Cardiac fibroblast (primary cell): ENCODE results near the gene IFNE.

Source experiments
- DNase-seq, 2 donors: peaks; one replicate each; pipeline versions ENCODE4 v3.0.0 to v3.0.0-alpha.2; 2010; ENCODE audit warnings: low read depth in 2 of 2
- H3K4me3 ChIP-seq, 2 donors: replicated peaks in 1 of 2; 1 replicate in 1 of 2; 2 replicates in 1 of 2; pipeline ENCODE4 v1.5.1; 2011; ENCODE audit warnings: low read depth in 2 of 2, low read length in 2 of 2, mild to moderate bottlenecking in 2 of 2, moderate library complexity in 1 of 2
- TF ChIP-seq, protein P1 (sequence below): IDR thresholded peaks from one replicate; pipeline ENCODE4 v1.5.1; 2011; ENCODE audit warnings: low read depth, mild to moderate bottlenecking, low read length, inconsistent platforms

IFNE gene, protein sequence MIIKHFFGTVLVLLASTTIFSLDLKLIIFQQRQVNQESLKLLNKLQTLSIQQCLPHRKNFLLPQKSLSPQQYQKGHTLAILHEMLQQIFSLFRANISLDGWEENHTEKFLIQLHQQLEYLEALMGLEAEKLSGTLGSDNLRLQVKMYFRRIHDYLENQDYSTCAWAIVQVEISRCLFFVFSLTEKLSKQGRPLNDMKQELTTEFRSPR

DNA sequence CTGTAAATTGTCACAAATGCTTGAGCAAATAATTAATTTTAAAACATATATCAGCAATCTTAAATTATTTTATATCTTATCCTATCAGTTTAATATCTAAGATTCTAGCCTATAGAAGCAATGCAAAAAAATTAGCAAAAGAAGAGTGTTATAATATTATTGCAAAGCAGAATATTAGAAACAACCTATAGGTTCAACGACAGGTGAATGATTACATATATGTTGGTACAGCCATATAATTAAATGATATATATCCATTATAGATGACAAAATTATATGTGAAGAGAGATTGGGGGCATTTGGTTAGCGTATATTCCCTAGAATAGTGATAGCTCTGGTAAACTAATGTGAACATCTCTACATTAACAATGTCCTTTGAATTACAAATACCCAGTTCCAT is at the start of gene IFNE:
Gene IFNE (minus strand): TSS at position 101 of the 400 bp plus-strand sequence. CDS start 619 bp downstream, outside the sequence.
- no peak within 1 kb of the TSS for H3K4me3 ChIP-seq
- TF ChIP-seq, protein P1, sequence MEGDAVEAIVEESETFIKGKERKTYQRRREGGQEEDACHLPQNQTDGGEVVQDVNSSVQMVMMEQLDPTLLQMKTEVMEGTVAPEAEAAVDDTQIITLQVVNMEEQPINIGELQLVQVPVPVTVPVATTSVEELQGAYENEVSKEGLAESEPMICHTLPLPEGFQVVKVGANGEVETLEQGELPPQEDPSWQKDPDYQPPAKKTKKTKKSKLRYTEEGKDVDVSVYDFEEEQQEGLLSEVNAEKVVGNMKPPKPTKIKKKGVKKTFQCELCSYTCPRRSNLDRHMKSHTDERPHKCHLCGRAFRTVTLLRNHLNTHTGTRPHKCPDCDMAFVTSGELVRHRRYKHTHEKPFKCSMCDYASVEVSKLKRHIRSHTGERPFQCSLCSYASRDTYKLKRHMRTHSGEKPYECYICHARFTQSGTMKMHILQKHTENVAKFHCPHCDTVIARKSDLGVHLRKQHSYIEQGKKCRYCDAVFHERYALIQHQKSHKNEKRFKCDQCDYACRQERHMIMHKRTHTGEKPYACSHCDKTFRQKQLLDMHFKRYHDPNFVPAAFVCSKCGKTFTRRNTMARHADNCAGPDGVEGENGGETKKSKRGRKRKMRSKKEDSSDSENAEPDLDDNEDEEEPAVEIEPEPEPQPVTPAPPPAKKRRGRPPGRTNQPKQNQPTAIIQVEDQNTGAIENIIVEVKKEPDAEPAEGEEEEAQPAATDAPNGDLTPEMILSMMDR, result no peak
- DNase-seq, result no peak

DNA sequence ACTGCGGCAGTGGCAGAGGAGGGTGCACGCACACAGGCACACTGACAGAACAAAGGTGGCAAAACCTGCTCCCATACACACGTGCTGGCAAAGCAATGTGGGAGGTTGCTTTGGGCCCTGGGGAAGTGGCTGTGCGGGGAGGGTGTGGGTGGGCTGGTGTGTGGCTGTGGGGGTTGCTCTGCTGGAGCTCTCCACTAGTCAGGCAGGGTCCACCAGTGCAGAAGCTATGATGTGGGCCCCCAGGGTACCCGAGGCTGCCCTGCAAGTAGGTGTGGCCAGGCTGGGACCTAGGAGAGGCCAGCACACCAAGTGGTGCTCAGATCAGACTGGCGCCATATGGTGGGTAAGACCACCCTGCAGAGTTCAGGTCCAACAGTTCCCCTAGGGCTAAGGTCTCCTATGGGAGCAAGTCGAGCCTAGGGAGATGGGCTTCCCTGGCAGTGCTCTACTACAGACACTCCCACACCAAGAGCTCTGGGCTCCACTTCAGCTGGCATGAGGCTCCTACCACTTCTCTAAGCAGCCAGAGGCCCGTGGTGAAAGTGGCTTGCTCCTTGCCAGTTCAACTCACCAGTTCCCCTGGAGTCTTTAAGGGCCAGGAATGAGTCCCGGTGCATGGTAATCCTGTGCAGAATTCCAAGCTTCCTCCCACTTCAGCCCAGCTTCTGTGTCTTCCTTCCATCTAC is 46.2 kb upstream of the IFNE start:
- DNase-seq, result no peak
- TF ChIP-seq, protein P1, result no peak
- no peak overlapping the region for H3K4me3 ChIP-seq

DNA sequence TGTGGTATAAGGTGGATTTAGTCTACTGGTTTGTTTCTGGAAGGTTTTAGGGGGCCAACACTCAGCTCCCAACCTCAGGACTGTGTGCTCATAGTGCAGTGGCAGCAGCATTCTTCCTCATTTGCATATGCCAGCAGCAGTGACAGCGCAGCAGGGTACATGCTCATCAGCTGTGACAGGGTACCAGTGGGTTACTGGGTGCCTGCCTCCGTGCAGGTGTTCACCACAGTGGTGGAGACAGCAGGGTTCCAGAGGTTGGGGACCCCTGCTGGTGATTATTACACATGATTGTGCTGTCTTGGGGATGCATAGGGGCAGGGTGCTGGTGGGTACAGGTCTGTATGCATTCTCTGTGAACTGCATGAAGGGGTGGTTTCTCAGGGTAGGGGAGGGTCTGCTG is 45.5 kb upstream of the IFNE start:
- no peak overlapping the region for H3K4me3 ChIP-seq
- no peak for DNase-seq
- TF ChIP-seq, protein P1, result peak; percentile 2

DNA sequence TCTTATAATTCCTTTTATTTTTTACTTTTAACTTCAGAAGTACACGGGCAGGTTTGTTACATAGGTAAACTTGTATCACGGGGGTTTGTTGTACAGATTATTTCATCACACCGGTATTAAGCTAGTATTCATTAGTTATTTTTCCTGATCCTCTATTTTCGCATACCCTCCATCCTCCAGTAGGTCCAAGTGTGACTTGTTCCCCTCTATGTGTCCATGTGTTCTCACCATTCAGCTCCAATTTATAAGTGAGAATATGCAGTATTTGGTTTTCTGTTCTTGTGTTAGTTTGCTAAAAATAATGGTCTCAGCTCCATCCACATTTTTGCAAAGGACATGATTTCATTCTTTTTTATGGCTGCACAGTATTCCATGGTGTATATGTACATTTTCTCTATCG is 43.1 kb upstream of the IFNE start:
- TF ChIP-seq, protein P1, result no peak
- no peak overlapping the region for H3K4me3 ChIP-seq
- DNase-seq, result no peak

DNA sequence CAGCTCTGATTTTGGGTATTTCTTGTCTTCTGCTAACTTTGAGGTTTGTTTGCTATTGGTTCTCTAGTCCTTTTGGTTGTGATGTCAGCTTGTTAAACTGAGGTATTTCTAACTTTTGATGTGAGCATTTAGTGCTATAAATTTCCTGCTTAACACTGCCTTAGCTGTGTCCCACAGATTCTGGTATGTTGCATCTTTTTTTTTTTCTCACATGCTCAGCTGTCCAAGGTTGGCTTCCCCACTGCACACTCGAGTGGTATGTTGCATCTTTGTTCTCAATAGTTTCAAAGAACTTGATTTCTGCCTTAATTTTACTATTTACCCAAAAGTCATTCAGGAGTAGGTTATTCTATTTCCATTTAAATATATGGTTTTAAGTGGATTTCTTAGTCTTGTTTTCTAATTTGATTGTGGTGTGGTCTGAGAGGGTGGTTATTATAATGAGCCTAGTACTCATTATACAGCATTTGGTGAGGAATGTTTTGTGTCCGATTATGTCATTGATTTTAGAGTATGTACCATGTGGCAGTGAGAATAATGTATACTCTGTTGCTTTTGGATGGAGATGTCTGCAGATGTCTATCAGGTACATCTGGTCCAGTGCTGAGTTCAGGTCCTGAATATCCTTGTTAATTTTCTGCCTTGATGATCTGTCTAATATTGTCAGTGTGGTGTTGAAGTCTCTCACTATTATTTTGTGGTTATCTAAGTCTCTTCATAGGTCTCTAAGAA is 42.2 kb upstream of the IFNE start:
- DNase-seq, result no peak
- TF ChIP-seq, protein P1, result no peak
- H3K4me3 ChIP-seq, result no peak overlapping the region

DNA sequence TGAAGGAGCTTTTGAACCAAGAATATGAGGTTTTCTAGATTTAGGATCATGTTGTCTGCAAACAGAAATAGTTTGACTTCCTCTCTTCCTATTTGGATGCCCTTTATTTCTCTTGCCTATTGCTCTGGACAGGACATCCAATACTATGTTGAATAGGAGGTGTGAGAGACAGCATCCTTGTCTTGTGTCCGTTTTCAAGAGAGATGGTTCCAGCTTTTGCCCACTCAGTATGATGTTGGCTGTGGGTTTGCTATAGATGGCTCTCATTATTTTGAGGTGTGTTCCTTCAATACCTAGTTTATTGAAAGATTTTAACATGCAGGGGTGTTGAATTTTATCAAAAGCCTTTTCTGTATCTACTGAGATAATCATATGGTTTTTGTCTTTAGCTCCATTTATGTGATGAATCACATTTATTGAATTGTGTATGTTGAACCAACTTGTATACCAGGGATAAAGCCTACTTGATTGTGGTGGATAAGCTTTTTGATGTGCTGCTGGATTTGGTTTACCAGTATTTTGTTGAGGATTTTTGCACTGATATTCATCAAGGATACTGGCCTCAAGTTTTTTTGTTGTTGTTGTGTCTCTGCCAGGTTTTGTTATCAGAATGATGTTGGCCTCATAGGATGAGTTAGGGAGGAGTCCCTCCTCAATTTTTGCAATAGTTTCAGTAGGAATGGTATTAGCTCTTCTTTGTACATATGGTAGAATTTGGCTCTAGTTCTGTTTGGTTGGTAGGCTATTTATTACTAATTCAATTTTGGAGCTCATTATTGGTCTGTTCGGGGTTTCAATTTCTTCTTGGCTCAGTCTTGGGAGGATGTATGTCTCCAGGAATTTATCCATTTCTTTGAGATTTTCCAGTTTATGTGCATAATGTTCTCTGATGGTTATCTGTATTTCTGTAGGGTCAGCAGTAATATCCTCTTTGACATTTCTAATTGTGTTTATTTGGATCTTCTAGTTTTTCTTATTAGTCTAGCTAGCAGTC is 41.2 kb upstream of the IFNE start:
- TF ChIP-seq, protein P1, result no peak
- no peak overlapping the region for H3K4me3 ChIP-seq
- no peak for DNase-seq
